Lung (tissue), 16 donors: ENCODE results near the gene TMEM145. TPM values are rescaled to one million over a fixed set of nuclear protein-coding genes. Genes with fewer than 3 reads are reported as not detected.
"Not testable (repeated sequence)": the region's sequence is repeated elsewhere in the genome, so short reads cannot be mapped to it uniquely, and the experiment has no call there.

Experiments
- ATAC-seq: fragments of 200-7000 bp; cut with Tn5 transposase; one replicate; pipeline ENCODE4 v1.9.1; 2020; ENCODE audit warnings: moderate number of reproducible peaks; ENCODE audit not compliant: insufficient read depth, low FRiP score
- DNase-seq, 3 donors: peaks; one replicate each; pipeline ENCODE4 v3.0.0-alpha.2; 2013 to 2017
- H3K27ac ChIP-seq, 2 donors: one replicate each; pipeline ENCODE4 v1.5.1; 2013; ENCODE audit warnings: mild to moderate bottlenecking in 2 of 2, moderate library complexity in 2 of 2, control low read depth in 1 of 2, inconsistent platforms in 1 of 2, low read depth in 1 of 2, low read length in 1 of 2
- H3K27me3 ChIP-seq, 3 donors: one replicate each; pipeline ENCODE4 v1.5.1; 2013; ENCODE audit warnings: low read length in 2 of 3; ENCODE audit not compliant: control insufficient read depth in 3 of 3, insufficient read depth in 3 of 3
- H3K36me3 ChIP-seq, 4 donors: one replicate each; pipeline ENCODE4 v1.5.1; 2013; ENCODE audit warnings: low read length in 4 of 4, mild to moderate bottlenecking in 1 of 4, moderate library complexity in 1 of 4; ENCODE audit not compliant: control insufficient read depth in 4 of 4, insufficient read depth in 4 of 4
- H3K4me1 ChIP-seq, 5 donors: one replicate each; pipeline ENCODE4 v1.5.1; 2013; ENCODE audit warnings: low read length in 5 of 5, mild to moderate bottlenecking in 2 of 5, moderate library complexity in 1 of 5; ENCODE audit not compliant: control insufficient read depth in 5 of 5, insufficient read depth in 5 of 5
- H3K4me3 ChIP-seq: one replicate; pipeline ENCODE4 v1.5.1; 2013; ENCODE audit warnings: mild to moderate bottlenecking, control low read depth, moderate library complexity
- H3K9ac ChIP-seq, 2 donors: one replicate each; pipeline ENCODE4 v1.5.1; 2013; ENCODE audit warnings: low read length in 2 of 2, control low read depth in 1 of 2; ENCODE audit not compliant: insufficient read depth in 1 of 2
- H3K9me3 ChIP-seq, 4 donors: one replicate each; pipeline ENCODE4 v1.5.1; 2013; ENCODE audit warnings: low read length in 3 of 4, mild to moderate bottlenecking in 1 of 4, moderate library complexity in 1 of 4; ENCODE audit not compliant: control insufficient read depth in 4 of 4, insufficient read depth in 3 of 4
- CTCF ChIP-seq: IDR thresholded peaks from 2 replicates; pipeline ENCODE4 v1.5.1; 2012; ENCODE audit warnings: mild to moderate bottlenecking; ENCODE audit errors: control extremely low read depth, extremely low read depth
- WGBS, 2 donors: extraction: QIAGEN DNeasy Blood & Tissue Kit; methylation state at CpG; one replicate each; pipeline ENCODE4 v1.1.7; 2013; 5-methylcytosine and 5-hydroxymethylcytosine counted together
- long read RNA-seq, 5 donors: transcript quantifications; one replicate each; lab custom pipeline, GENCODE V29; 2026
- polyA plus RNA-seq, 2 donors: library from polyadenylated mRNA; stranded (reverse); fragments of 200-250 nt; gene quantifications; one replicate each; pipeline ENCODE4 v1.2.1, GENCODE V29; 2013
- total RNA-seq, 2 donors: library from RNA; depleted of rRNA in 1 of 2; stranded (reverse); fragments of >200 nt in 1 of 2; gene quantifications; one replicate each; pipeline ENCODE4 v1.2.1, GENCODE V29; 2014 to 2021
- donor health status: control.
- donor health status: control.
- donor health status: Bipolar disorder and iron deficiency.
- donor health status: healthy.
- donor health status: DM: yes; HTN: yes; CAD: no.

TMEM145 gene
- total RNA-seq (under 1 TPM in 1 of 2 donors, not detected in 1; 0.95 TPM), polyA plus RNA-seq (under 1 TPM; 0.12 to 0.40 TPM)
- long read RNA-seq, donor 1, result 0 reads
- long read RNA-seq, donor 2, result 0 reads
- long read RNA-seq, donor 3, result 0 reads
- long read RNA-seq, donor 4, result 0 reads
- long read RNA-seq, donor 5, result 0 reads

GRCh38 chr19:42313096-42313839 lies at the start of gene TMEM145:
Gene TMEM145 (plus strand): TSS chr19:42313309. CDS start chr19:42313377, 68 bp downstream.
- no peaks in the 10 kb centered on the region for H3K36me3 ChIP-seq
- no peaks in the 10 kb centered on the region for H3K9me3 ChIP-seq
- 1% methylated on average over 59 to 67 of the region's 67 CpGs for WGBS, 2 donors
- H3K27me3 ChIP-seq, result peaks cover 0 to 20% (median 7%) of the 10 kb centered on the region in 3 donors
- no peak within 1 kb of the TSS for H3K4me3 ChIP-seq
- ATAC-seq (peak; percentile 59), DNase-seq (peak; percentile 57 to 72 (median 60))
- peaks cover 0 to 7% (median 4%) of the 10 kb centered on the region in 5 donors for H3K4me1 ChIP-seq
- H3K9ac ChIP-seq, result no peak within 1 kb of the TSS
- H3K27ac ChIP-seq, result no peak within 1 kb of the TSS
- no peak for TF ChIP-seq CTCF

DNA sequence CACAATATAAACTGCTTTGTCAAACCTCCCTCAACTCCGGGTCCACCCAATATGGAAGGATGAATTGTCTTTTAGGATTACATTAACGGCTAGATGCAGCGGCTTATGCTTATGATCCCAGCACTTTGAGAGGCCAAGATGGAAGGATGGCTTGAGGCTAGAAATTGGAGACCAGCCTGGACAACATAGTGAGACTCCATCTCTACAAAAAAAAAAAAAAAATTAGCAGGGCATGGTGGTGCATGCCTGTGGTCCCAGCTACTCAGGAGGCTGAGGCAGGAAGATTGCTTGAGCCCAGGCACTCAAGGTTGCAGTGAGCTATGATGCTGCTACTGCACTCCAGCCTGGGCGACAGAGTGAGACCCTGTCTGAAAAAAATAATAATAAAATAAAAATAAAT lies 47.0 kb upstream of the TMEM145 start:
- not testable (repeated sequence) for H3K27ac ChIP-seq, H3K9ac ChIP-seq, ATAC-seq, H3K36me3 ChIP-seq, H3K4me3 ChIP-seq, DNase-seq, H3K27me3 ChIP-seq, H3K9me3 ChIP-seq
- H3K4me1 ChIP-seq, result peaks cover 0 to 20% (median 8%) of the 10 kb centered on the region in 5 donors
- 93 to 96% methylated on average over 4 of the region's 4 CpGs for WGBS, 2 donors

- H3K36me3 ChIP-seq, H3K27me3 ChIP-seq, H3K9me3 ChIP-seq, H3K27ac ChIP-seq, H3K4me3 ChIP-seq, ATAC-seq, DNase-seq: not testable (repeated sequence)
- H3K9ac ChIP-seq, result peak overlapping the region in 1 of 2 donors; percentile 93
- 89 to 92% methylated on average over 22 to 25 of the region's 25 CpGs for WGBS, 2 donors
- peaks cover 0 to 20% (median 9%) of the 10 kb centered on the region in 5 donors for H3K4me1 ChIP-seq
These were observed 46.0 kb upstream of the TMEM145 start for GRCh38 chr19:42266928-42267603.

GRCh38 chr19:42267644-42268141 lies 45.4 kb upstream of the TMEM145 start:
- H3K36me3 ChIP-seq, result peaks cover 0 to 11% (median 4%) of the 10 kb centered on the region in 4 donors
- peak overlapping the region; percentile 94 to 97 for H3K27ac ChIP-seq
- peak overlapping the region; percentile 33 for H3K4me3 ChIP-seq
- no peaks in the 10 kb centered on the region for H3K9me3 ChIP-seq
- peaks cover 0 to 20% (median 9%) of the 10 kb centered on the region in 5 donors for H3K4me1 ChIP-seq
- H3K27me3 ChIP-seq, result no peaks in the 10 kb centered on the region
- DNase-seq, result peak in 2 of 3 donors; percentile 43 to 65
- H3K9ac ChIP-seq, result peak overlapping the region; percentile 85 to 93
- 9% methylated on average over 13 of the region's 13 CpGs for WGBS, 2 donors
- no peak for TF ChIP-seq CTCF
- ATAC-seq, result no peak
